Glomerular endothelial cell (primary cell): ENCODE results near the gene GSG1L. TPM values are rescaled to one million over a fixed set of nuclear protein-coding genes. Genes with fewer than 3 reads are reported as not detected.
"Not testable (repeated sequence)": the region's sequence is repeated elsewhere in the genome, so short reads cannot be mapped to it uniquely, and the experiment has no call there.

Experiments used
- DNase-seq: peaks from one replicate; pipeline ENCODE4 v3.0.0-alpha.2; 2011; ENCODE audit warnings: low read depth, low spot score; ENCODE audit errors: extremely low read depth
- total RNA-seq: library from RNA; depleted of rRNA; stranded (reverse); fragments of >200 nt; gene quantifications from 2 replicates; pipeline ENCODE4 v1.2.3, GENCODE V29; 2015

GSG1L gene
- total RNA-seq, 1 donor from 2014 or later = not detected

DNA sequence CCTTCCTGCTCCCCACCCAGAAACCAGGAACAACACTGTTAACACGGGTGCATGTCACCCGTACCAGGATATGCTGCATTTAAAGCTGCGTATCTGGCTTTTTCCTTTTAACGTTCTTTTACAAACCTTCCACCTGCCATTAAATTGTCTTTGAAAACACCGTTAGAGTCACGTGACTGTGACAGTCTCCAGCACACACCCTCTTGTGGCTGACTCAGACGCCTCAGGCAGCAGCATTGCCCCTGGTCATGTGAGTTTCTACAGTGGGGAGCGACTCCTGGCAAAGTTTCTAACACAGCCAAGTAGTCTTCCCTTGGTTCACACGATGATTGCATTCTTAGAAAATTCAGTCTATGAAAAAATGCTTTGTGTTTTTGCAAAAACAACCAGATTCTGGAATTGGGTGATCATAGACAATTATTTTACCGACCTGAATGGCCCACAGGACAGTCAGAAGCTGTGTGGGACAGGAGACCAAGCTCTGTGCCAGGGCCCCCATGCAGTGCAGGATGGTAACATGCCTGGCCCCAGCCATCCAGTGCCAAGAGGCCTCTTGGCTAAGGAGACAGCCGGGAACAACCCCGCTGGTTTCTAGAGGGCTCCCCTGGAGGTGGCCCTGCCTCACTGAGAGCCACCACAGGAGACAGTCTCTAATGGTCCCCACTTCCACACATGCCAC is 314.5 kb downstream of the GSG1L start:
- no peak for DNase-seq

DNA sequence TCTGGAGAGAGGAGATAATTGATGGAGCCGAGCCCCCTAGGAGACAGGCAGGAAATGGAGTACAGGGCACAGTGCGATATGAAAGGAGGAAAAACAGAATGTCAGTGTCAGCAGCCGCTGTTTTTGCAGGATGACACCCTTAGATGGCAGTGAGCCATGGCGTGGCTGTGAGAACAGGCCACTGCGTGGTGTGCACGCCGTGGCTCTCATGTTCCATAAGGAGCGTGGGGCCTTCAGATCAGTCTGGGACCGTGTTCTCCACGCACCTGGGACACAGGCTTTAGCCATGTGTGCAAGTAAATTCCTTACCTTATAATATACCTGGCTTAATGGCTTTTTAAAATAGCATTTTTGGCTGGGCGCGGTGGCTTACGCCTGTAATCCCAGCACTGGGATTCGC is 315.6 kb downstream of the GSG1L start:
- no peak for DNase-seq

DNA sequence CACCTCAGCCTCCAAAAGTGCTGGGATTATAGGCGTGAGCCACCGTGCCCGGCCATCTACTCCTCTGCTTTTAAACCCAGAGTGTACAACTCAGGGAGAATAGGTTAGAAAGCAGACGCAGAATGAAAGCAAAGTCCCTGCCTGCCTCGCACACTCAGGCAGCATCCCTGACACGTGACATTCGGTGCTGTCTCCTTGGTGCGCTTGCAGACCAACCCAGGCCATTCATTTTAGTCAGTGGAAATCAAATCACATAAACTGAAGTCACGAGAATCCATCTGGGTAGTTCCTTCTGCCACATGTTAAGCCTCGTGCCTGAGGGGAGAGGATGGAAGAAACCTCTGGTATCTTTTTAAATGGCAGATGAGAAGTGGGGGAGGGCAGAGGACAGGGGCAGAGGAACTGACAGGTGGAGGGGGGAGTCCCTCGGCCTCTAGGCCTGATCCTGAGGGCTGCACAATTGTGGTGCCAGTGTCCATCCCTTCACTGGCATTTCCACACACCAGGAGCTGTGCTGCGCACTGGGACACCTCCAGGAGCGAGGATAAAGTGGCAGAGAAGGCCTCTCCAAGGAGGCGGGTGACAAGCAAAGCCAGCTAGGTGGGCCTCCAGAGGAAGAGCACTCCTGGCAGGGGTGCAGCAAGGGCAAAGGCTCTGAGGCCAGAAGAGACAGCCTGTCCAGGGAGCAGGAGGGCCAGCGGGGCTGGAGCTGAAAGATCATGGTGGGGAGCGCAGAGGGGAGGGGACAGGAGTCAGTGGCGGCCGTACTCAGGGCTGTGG is 317.2 kb downstream of the GSG1L start:
- DNase-seq = no peak

DNA sequence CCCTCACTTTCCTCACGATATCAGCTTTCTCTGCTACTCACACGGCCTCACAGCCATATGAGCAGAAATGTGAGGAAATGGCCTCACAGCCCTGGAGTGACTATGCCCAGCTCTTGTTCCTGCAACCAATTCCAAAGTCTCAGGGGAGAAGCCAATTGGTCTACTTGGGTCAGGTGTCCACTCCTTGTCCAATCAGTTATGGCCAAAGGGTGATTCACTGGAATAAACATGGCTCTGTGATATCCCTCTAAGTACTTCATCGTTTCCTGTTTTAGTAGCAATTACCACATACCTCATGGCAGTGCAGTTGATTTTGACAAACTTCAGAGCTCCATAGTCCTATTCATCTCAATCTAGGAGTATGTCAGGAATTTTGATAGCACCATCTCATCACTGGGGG is 318.2 kb downstream of the GSG1L start:
- DNase-seq = no peak

DNA sequence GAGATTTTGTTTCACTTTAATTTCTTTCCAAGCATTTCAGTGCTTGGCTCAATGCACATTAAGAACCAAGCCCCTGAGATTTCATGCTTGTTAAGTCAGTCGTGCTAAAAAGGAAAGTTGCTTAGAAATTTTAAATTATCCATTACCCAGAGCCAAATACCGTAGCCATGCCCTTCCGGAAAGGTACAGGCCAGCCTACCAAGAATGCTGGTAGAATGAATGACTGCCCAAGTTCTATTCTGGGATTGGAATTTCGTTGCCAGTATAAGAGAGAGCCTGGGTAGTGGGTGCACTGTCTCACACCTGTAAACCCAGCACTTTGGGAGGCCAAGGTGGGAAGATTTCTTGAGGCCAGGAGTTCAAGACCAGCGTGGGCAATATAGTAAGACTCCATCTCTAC is 319.6 kb downstream of the GSG1L start:
- no peak for DNase-seq

DNA sequence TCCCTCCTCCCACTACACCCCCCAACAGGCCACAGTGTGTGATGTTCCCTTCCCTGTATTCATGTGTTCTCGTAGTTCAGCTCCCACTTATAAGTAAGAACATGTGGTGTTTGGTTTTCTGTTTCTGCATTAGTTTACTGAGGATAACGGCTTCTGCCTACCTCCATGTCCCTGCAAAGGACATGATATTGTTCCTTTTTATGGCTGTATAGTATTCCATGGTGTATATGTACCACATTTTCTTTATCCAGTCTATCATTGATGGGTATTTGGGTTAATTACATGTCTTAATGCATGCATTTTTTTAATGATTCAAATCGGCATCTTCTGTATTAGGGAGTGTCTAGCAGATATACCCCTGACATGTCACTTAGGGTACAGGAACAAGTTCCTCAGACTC is 320.5 kb downstream of the GSG1L start:
- not testable (repeated sequence) for DNase-seq

DNA sequence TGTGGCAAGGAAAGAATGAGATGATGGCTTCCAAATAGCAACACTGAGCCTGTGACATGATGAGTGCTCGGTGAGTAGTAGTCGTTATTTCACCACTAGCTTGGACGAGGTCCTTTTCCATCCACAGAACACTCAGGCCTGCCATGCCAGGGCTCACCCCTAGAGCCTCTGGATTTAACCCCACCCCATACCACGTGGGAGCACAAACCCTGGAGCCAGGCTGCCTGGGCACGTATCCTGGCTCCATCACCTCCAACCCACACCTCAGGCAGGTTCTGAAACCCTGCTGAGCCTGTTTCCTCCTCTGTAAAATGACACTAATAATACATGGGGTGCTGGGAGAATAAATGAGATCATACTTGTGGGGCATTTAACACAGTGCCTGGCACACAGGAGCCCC is 321.2 kb downstream of the GSG1L start:
- no peak for DNase-seq

DNA sequence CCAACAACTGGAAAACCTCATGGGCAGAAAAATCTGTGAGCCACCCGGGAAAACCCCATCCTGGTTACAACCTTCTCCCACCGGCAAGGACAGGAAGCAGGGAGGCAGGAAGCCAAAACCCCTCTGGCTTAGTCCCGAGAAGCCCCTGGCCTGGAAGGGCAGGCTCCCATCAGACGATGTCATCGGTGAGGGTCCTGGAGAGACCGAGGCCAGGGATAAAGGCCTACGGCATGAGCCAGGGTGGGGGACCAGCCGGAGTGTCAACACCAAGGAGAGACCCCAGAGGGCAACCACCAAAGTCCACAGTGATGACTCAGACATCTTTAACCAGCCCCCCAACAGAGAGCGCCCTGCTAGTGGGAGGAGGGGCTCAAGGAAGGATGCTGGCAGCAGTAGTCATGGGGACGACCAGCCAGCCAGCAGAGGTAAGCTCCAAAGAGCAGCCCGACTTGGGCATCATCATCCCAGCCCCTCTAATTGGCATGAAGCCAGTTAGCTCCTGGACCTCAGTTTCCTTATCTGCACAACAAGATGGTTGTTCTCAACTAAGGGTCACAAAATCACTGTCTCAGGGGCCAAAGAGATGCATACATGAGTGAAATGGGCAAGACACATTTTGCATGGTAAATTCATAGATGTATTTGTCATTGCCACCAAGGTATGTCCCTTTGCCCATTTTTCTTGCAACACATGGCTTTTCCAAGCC is 322.9 kb downstream of the GSG1L start:
- DNase-seq = no peak

DNA sequence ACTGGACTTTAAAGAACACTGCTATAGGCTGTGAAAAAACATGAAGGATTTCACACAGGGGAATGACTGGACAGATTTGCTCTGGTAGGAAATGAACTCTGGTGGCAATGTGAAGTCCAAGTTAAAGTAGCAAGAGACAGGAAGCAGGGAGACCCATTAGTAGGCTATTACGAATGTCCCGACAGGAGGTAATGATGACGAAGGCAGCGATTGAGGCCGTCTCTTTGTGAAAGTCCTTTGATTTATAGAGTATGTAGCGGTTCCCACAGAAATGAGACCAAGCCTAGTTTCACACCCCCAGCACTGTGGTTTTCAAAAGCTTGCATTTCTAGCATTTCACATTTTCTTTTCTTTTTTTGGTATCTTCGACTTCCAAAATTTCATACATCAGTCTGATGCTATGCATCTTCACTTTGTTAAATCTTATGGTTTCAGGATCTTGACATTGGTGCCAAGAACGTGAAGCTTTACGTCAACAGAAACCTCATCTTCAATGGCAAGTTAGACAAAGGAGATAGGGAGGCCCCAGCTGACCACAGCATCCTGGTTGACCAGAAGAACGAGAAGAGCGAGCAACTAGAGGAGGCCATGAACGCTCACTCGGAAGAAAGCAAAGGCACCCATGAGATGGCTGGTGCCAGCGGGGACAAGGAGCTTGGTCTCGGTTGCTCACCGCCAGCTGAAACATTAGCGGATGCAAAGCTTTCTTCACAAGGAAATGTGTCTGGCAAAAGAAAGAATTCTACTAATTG is 323.7 kb downstream of the GSG1L start:
- no peak for DNase-seq

DNA sequence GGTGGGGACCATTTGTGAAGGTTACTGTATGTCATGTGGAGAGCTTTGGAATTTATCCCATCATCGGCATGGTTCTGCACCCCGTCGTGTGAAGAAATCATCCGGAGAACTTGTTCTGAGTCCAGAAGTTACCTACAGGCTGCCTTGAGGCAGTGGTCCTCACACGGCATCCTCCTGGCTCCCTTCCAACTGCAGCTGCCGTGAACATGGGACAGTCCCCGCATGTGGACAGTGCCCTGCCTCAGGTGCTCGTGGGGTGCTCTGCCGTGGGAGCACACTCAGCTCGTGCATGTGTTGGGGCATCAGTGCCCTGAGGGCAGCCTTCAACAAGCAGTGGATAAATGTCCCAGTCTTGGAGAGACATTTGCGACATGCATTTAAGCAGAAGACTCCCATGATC is 324.9 kb downstream of the GSG1L start:
- no peak for DNase-seq

Other genes starting within 250 kb of the GSG1L start
- gene XPO6, start 148.3 kb upstream of the GSG1L start, total RNA-seq = 70.2 and 91.3 TPM in 2 replicates
- gene SBK1, start 228.8 kb upstream of the GSG1L start, total RNA-seq = 0.23 and 0.53 TPM in 2 replicates